ENCODE results near the gene TASOR2.

TASOR2 gene

GRCh38 chr10:5655121-5655520 is 29.5 kb upstream of the TASOR2 start:
- TF ChIP-seq, protein P1, sequence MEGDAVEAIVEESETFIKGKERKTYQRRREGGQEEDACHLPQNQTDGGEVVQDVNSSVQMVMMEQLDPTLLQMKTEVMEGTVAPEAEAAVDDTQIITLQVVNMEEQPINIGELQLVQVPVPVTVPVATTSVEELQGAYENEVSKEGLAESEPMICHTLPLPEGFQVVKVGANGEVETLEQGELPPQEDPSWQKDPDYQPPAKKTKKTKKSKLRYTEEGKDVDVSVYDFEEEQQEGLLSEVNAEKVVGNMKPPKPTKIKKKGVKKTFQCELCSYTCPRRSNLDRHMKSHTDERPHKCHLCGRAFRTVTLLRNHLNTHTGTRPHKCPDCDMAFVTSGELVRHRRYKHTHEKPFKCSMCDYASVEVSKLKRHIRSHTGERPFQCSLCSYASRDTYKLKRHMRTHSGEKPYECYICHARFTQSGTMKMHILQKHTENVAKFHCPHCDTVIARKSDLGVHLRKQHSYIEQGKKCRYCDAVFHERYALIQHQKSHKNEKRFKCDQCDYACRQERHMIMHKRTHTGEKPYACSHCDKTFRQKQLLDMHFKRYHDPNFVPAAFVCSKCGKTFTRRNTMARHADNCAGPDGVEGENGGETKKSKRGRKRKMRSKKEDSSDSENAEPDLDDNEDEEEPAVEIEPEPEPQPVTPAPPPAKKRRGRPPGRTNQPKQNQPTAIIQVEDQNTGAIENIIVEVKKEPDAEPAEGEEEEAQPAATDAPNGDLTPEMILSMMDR (IDR thresholded peaks at IDR 0.05; ENCODE audit: low read depth, low read length): no peak
- H3K4me3 ChIP-seq (ENCODE audit: low read depth, low read length): no peak overlapping the region

GRCh38 chr10:5656737-5657579 is 27.7 kb upstream of the TASOR2 start:
- TF ChIP-seq, protein P1 (IDR thresholded peaks at IDR 0.05; ENCODE audit: low read depth, low read length): no peak
- no peak overlapping the region for H3K4me3 ChIP-seq (ENCODE audit: low read depth, low read length)

DNA sequence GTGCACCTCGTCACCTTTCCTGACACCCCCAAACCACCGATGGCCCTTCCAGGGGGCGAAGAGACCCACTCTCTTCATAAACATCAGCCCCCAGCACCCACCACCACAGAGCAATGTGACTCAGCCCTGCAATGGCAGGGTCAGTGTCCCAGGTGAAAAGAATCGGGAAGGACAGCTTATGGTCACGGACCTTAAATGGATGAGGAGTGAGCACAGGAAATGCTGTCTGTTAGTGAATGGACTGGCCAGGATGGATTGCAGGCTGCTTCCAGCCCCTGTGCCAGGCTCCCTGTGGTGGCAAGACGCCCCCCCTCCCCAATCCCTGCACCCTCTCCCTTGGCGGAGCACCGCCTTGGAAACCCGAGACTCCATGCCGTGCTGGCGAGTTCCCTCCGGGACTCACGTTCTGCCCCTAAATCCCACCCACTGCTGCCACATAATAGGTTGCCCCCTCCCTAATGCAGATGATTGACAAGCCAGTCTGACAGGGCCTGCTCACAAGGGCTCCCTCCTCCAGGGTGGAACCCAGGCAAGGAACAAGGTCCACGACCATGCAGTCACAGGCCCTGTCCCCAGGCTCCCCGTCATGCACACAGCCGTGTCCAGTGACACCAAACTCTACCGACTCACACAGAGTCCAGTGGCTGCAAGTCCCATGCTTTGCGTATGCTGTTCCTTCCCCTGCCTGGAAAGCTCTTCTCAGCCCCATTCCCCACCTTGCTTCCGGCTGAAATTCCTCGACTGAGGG is 25.6 kb upstream of the TASOR2 start:
- no peak overlapping the region for H3K4me3 ChIP-seq (ENCODE audit: low read depth, low read length)
- TF ChIP-seq, protein P1 (IDR thresholded peaks at IDR 0.05; ENCODE audit: low read depth, low read length): no peak

DNA sequence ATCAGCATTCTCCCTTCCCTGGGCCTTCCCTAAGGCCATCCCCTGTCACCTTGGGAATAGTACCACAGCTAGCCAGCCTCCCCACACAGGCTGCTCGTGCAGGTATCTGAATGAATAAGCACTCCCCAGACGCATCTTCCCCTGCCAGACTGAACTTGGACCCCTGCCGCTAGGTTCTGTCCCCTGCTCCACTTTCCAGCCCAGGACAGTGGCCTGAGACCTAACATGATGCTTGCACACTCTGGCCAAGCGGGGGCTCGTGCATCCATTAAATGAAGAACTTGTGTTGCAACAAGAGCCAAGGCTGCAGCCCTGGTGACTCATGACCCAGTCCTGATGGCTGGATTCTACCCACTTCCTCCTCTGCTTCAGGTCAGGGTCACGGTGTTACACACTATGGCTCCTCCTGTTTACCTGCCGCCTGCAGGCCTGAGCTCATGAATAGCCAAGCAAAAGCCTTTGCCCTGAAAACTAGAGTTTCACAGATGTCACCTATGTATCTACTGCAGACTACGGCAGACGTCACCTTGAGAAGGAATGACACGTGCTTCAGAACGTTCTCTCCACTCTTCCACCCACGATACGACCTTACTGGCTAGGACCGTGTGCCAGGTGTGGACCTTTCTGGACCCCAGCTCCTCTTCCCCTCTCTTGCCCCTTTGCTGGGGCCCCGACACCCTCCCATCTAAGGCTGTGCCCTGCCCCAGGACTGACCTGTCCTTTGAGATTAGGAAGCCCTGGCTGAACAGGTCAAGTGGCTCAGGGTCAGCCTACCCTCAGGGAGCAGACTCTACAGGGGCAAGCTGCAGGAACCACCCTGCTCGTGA is 24.7 kb upstream of the TASOR2 start:
- TF ChIP-seq, protein P1 (IDR thresholded peaks at IDR 0.05; ENCODE audit: low read depth, low read length): no peak
- no peak overlapping the region for H3K4me3 ChIP-seq (ENCODE audit: low read depth, low read length)

DNA sequence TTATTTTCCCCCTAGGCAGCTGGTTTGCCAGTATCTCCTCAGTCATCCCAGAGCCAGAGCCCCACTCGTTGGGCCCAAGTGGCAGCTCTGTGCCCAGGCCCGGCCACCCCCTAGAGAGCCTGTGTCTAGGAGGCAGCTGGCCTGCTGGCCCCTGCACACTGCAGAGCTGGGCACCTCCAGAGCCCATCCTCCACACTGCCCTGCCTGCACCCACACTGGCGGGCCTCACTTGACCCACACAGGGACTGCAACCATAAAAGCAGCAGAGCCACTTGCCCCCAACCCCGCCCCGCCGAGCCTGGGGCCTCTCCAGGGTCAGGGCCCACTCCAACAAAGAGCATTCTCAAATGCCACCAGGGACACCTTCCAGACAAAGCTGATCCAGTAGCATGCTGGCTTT is 23.6 kb upstream of the TASOR2 start:
- H3K4me3 ChIP-seq (ENCODE audit: low read depth, low read length): no peak overlapping the region
- TF ChIP-seq, protein P1 (IDR thresholded peaks at IDR 0.05; ENCODE audit: low read depth, low read length): no peak

DNA sequence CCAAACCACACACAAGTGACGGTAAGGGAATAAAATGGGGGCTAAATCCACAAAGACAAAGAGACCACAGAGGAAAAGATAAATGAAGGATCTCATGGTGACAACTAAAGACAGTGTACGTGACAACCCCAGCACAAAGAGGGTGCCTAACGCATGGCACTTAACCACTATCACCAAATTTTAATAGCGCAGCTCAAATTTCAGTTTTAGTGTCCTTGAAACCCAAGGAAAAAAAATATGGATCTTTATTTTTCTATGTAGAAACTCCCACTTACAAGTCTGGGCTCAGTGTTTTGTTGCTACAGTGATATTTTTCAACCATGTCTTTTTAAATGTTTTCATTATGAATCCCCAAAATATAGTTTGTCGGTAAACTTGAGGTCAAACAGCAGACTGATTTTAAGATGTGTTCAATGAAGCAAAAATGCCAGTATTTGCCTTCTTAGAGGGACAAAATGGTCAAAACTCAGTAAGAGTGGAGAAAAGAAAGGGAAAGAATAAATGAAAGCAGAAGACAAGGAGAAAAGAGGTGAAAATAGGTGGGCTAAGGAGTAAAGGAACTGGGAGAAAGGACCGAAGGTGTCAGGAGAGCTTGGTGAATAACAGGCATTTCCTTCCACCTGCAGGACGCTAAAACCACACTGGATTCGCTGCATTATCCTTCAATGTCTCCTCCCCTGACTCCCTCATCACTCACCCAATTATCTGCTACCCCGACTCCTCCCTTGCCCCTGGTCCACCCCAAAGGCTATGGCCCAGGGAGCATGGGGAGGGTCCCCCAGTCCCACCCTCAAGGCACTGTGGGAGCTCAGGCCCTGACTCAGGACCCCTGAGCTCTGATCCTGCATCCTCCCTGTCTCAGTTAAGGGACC is 21.7 kb upstream of the TASOR2 start:
- H3K4me3 ChIP-seq (ENCODE audit: low read depth, low read length): no peak overlapping the region
- TF ChIP-seq, protein P1 (IDR thresholded peaks at IDR 0.05; ENCODE audit: low read depth, low read length): no peak

All from WI38 (cell line).